ENCODE data around the gene CDKN2B. TPM values are rescaled to one million over a fixed set of nuclear protein-coding genes. Genes with fewer than 3 reads are reported as not detected.

CDKN2B gene
- total RNA-seq, 1 experiment from 2014 or later: 32.2 TPM

DNA sequence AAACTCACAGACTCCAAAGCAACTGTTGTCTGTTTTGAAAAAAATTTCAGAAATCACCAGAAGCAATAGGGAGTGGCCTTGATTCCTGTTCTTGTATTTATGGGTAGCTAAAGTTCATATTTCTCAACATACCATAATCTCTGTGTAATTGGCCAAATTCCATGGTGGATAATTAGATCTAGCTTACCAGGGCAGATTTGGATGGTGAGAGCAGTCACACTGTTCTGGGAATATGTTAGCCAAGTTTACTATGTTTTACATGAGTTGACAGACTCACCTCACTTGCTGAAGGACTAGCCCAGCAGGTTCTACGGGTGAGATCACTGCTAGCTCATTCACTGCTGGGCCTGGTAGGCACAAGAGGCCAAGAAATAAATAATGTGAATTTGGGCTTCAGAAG lies 32.7 kb upstream of the CDKN2B start:
- intact Hi-C loops (cut with micrococcal nuclease): loop anchor here (5.0 kb wide), 3 partner anchors 34 to 201 kb away; partner anchors contain the start of gene CDKN2B

GRCh38 chr9:22041344-22041743 lies 32.2 kb upstream of the CDKN2B start:
- Histone ChIP-seq H3K9me2 (replicated peaks; ENCODE audit: low read length) (no peaks in the 10 kb centered on the region), H3K4me2 (ENCODE audit: low read length) (peak overlapping the region; percentile 44), H3K79me2 (ENCODE audit: low read length) (no peaks in the 10 kb centered on the region), H3K4me1 (ENCODE audit: insufficient read depth, low read length) (peaks cover 79% of the 10 kb centered on the region), H4K20me1 (ENCODE audit: low read length) (no peaks in the 10 kb centered on the region), H3K9ac (ENCODE audit: low read length) (peak overlapping the region; percentile 66), H3K27me3 (ENCODE audit: low read length) (no peaks in the 10 kb centered on the region), H3F3A (ENCODE audit: low read length, unreplicated experiment) (peaks cover 7% of the 10 kb centered on the region), H3K9me3 (ENCODE audit: low read length) (no peaks in the 10 kb centered on the region), H3K36me3 (ENCODE audit: low read depth, low read length) (no peaks in the 10 kb centered on the region), H2AFZ (ENCODE audit: low read length) (no peak overlapping the region), H3K27ac (ENCODE audit: low read length) (peak overlapping the region; percentile 95), H3K4me3 (ENCODE audit: low read length) (peak overlapping the region; percentile 0; the same call in 1 of the 2 replicates)
- ChIA-PET CTCF (interaction anchor here (0.5 to 1.8 kb wide), 2 partner anchors 32 to 47 kb away, joined by 3 to 7 read pairs; partner anchors contain the start of genes CDKN2B and CDKN2B-AS1), POLR2A (ENCODE audit: unreplicated experiment) (interaction anchor here (0.5 to 1.3 kb wide), 2 partner anchors 8 to 32 kb away, joined by 3 read pairs; partner anchors contain the start of gene CDKN2B)
- intact Hi-C loops (cut with micrococcal nuclease): loop anchor here (5.0 kb wide), 3 partner anchors 34 to 201 kb away; partner anchors contain the start of gene CDKN2B
- BruUV-seq (replicated peaks): no TSS peak
- ATAC-seq (no peak), DNase-seq (no peak)
- TF ChIP-seq EZH2 (IDR thresholded peaks at IDR 0.05; ENCODE audit: low read length, unreplicated experiment) (no peak), CTCF (conservative IDR thresholded peaks at IDR 0.05; ENCODE audit: low read depth, low read length) (no peak), EZH2phosphoT487 (IDR thresholded peaks at IDR 0.05; ENCODE audit: borderline replicate concordance, low read length) (no peak)

More for the DNA sequence above, 32.7 kb upstream of the CDKN2B start:
- no peaks in the 10 kb centered on the region for H3K79me2 ChIP-seq (ENCODE audit: low read length)
- no peak overlapping the region for H2AFZ ChIP-seq (ENCODE audit: low read length)
- ATAC-seq (peak; percentile 61), DNase-seq (peak; percentile 89)
- no peaks in the 10 kb centered on the region for H3K36me3 ChIP-seq (ENCODE audit: low read depth, low read length)
- TF ChIP-seq EZH2phosphoT487 (IDR thresholded peaks at IDR 0.05; ENCODE audit: borderline replicate concordance, low read length) (no peak), EZH2 (IDR thresholded peaks at IDR 0.05; ENCODE audit: low read length, unreplicated experiment) (no peak), CTCF (conservative IDR thresholded peaks at IDR 0.05; ENCODE audit: low read depth, low read length) (no peak)
- peaks cover 7% of the 10 kb centered on the region for H3F3A ChIP-seq (ENCODE audit: low read length, unreplicated experiment)
- BruUV-seq (replicated peaks): no TSS peak
- ChIA-PET POLR2A (ENCODE audit: unreplicated experiment) (interaction anchor here (0.5 to 1.3 kb wide), 2 partner anchors 8 to 33 kb away, joined by 3 read pairs; partner anchors contain the start of gene CDKN2B), CTCF (interaction anchor here (1.8 kb wide), 1 partner anchor 33 kb away, joined by 7 read pairs; the partner anchor contains the start of gene CDKN2B)
- H3K9ac ChIP-seq (ENCODE audit: low read length): peak overlapping the region; percentile 66
- H3K4me3 ChIP-seq (ENCODE audit: low read length): peak overlapping the region; percentile 0; the same call in 1 of the 2 replicates
- no peaks in the 10 kb centered on the region for H4K20me1 ChIP-seq (ENCODE audit: low read length)
- H3K4me2 ChIP-seq (ENCODE audit: low read length): peak overlapping the region; percentile 44
- H3K9me2 ChIP-seq (replicated peaks; ENCODE audit: low read length): no peaks in the 10 kb centered on the region
- H3K4me1 ChIP-seq (ENCODE audit: insufficient read depth, low read length): peaks cover 79% of the 10 kb centered on the region
- no peaks in the 10 kb centered on the region for H3K9me3 ChIP-seq (ENCODE audit: low read length)
- H3K27ac ChIP-seq (ENCODE audit: low read length): peak overlapping the region; percentile 95
- H3K27me3 ChIP-seq (ENCODE audit: low read length): no peaks in the 10 kb centered on the region

DNA sequence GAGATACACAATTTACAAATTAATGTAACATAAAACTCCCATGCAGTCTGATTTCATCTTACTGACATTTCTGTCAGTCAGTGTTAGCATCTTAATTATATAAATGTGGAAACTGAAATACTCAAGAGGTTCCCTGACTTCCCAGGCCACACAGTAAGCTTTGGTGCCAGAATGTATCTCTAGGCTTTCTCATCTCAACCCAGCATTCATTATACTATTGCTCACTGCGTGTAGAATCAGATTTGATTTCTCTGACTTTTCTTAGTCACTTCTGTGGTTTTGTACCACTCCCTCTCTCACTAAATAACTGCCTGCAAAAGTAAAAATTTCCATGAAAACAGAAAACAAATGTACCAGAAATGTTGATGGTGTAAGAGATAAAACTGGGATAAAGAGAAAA lies 31.7 kb upstream of the CDKN2B start:
- TSS peak; percentile 87 for BruUV-seq (replicated peaks)
- ChIA-PET POLR2A (ENCODE audit: unreplicated experiment) (interaction anchor here (0.6 to 1.3 kb wide), 2 partner anchors 32 to 171 kb away, joined by 3 read pairs; partner anchors contain the start of gene CDKN2B), CTCF (interaction anchor here (0.5 to 1.8 kb wide), 2 partner anchors 32 to 46 kb away, joined by 3 to 7 read pairs; partner anchors contain the start of genes CDKN2B and CDKN2B-AS1)
- H3K9ac ChIP-seq (ENCODE audit: low read length): peak overlapping the region; percentile 66
- H3K4me3 ChIP-seq (ENCODE audit: low read length): peak overlapping the region; percentile 0; the same call in 1 of the 2 replicates
- ATAC-seq: peak; percentile 72
- peaks cover 7% of the 10 kb centered on the region for H3F3A ChIP-seq (ENCODE audit: low read length, unreplicated experiment)
- intact Hi-C loops (cut with micrococcal nuclease): loop anchor here (5.0 kb wide), 3 partner anchors 33 to 202 kb away; partner anchors contain the start of gene CDKN2B
- H3K9me3 ChIP-seq (ENCODE audit: low read length): no peaks in the 10 kb centered on the region
- no peak overlapping the region for H2AFZ ChIP-seq (ENCODE audit: low read length)
- no peak for TF ChIP-seq EZH2 (IDR thresholded peaks at IDR 0.05; ENCODE audit: low read length, unreplicated experiment)
- TF ChIP-seq EZH2phosphoT487 (IDR thresholded peaks at IDR 0.05; ENCODE audit: borderline replicate concordance, low read length): no peak
- no peak for TF ChIP-seq CTCF (conservative IDR thresholded peaks at IDR 0.05; ENCODE audit: low read depth, low read length)
- no peaks in the 10 kb centered on the region for H4K20me1 ChIP-seq (ENCODE audit: low read length)
- peak; percentile 66 for DNase-seq
- no peaks in the 10 kb centered on the region for H3K36me3 ChIP-seq (ENCODE audit: low read depth, low read length)
- peak overlapping the region; percentile 44 for H3K4me2 ChIP-seq (ENCODE audit: low read length)
- H3K79me2 ChIP-seq (ENCODE audit: low read length): no peaks in the 10 kb centered on the region
- H3K27ac ChIP-seq (ENCODE audit: low read length): peak overlapping the region; percentile 95
- H3K9me2 ChIP-seq (replicated peaks; ENCODE audit: low read length): no peaks in the 10 kb centered on the region
- peaks cover 79% of the 10 kb centered on the region for H3K4me1 ChIP-seq (ENCODE audit: insufficient read depth, low read length)
- no peaks in the 10 kb centered on the region for H3K27me3 ChIP-seq (ENCODE audit: low read length)

All from PC-3 (cell line).